Stimulated activated effector memory CD8-positive, alpha-beta T cell treated with anti-CD3 and anti-CD28 coated beads, Interleukin-12 subunit alpha, Interleukin-12 subunit beta, amount 100 ng/mL, for 72 hours (primary cell): Measurements from ENCODE around the gene ENOPH1.
"Not testable (repeated sequence)": the region's sequence is repeated elsewhere in the genome, so short reads cannot be mapped to it uniquely, and the experiment has no call there.

Experiments
- ATAC-seq: fragments of 150-1000 bp; cut with Tn5 transposase; 2 replicates; pipeline ENCODE4 v1.10.0; 2021
- DNase-seq, 2 donors: peaks; one replicate each; pipeline ENCODE4 v3.0.0; 2021 to 2022; ENCODE audit warnings: low spot score in 2 of 2
- H3K27ac Mint-ChIP-seq: one replicate; pipeline ENCODE4 v1.8.0; 2022; ENCODE audit warnings: mild to moderate bottlenecking, mixed read lengths
- H3K36me3 Mint-ChIP-seq: one replicate; pipeline ENCODE4 v1.8.0; 2022; ENCODE audit warnings: mild to moderate bottlenecking, mixed read lengths
- H3K4me1 Mint-ChIP-seq: one replicate; pipeline ENCODE4 v1.8.0; 2022; ENCODE audit warnings: mixed read lengths
- H3K4me3 Mint-ChIP-seq: one replicate; pipeline ENCODE4 v1.8.0; 2022; ENCODE audit warnings: mild to moderate bottlenecking, mixed read lengths
- H3K9me3 Mint-ChIP-seq: one replicate; pipeline ENCODE4 v1.8.0; 2022; ENCODE audit warnings: mixed read lengths

ENOPH1 gene

GRCh38 chr4:82436780-82437179 lies 6.4 kb downstream of the ENOPH1 start:
- Mint-ChIP-seq H3K4me1 (peaks cover 70% of the 10 kb centered on the region), H3K9me3 (no peaks in the 10 kb centered on the region), H3K36me3 (peaks cover 63% of the 10 kb centered on the region), H3K27ac (no peak overlapping the region), H3K4me3 (no peak overlapping the region)
- DNase-seq: peak in 1 of 2 donors; percentile 13
- no peak for ATAC-seq

GRCh38 chr4:82437285-82438005 lies 7.1 kb downstream of the ENOPH1 start:
- ATAC-seq (no peak), DNase-seq (peak in 1 of 2 donors; percentile 30)
- H3K4me1 Mint-ChIP-seq: peaks cover 70% of the 10 kb centered on the region
- no peak overlapping the region for H3K4me3 Mint-ChIP-seq
- no peaks in the 10 kb centered on the region for H3K9me3 Mint-ChIP-seq
- peaks cover 62% of the 10 kb centered on the region for H3K36me3 Mint-ChIP-seq
- peak overlapping the region; percentile 58 for H3K27ac Mint-ChIP-seq

GRCh38 chr4:82439088-82439487 lies 8.7 kb downstream of the ENOPH1 start:
- no peaks in the 10 kb centered on the region for H3K9me3 Mint-ChIP-seq
- H3K27ac Mint-ChIP-seq: peak overlapping the region; percentile 37
- DNase-seq: peak in 1 of 2 donors; percentile 17
- H3K4me3 Mint-ChIP-seq: no peak overlapping the region
- H3K4me1 Mint-ChIP-seq: peaks cover 56% of the 10 kb centered on the region
- peaks cover 66% of the 10 kb centered on the region for H3K36me3 Mint-ChIP-seq
- no peak for ATAC-seq

DNA sequence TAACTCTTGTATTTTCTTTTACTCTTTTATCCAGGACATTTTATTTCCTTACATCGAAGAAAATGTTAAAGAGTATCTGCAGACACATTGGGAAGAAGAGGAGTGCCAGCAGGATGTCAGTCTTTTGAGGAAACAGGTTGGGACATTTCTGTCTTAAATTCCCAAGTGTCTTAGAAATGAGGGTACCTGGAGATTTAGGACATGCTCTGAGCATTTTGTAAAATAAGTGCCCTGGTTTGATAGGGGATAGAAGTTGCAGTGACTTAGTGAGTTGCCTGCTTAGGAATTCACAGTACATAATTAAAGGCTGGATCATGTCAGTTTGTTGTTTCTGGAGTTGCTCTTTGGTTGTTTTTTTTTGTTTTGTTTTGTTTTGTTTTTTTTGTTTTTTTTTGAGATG lies 17.5 kb downstream of the ENOPH1 start:
- Mint-ChIP-seq H3K36me3 (peaks cover 74% of the 10 kb centered on the region), H3K4me3 (no peak overlapping the region), H3K9me3 (no peaks in the 10 kb centered on the region), H3K27ac (peak overlapping the region; percentile 50), H3K4me1 (peaks cover 7% of the 10 kb centered on the region)
- no peak for DNase-seq
- no peak for ATAC-seq

DNA sequence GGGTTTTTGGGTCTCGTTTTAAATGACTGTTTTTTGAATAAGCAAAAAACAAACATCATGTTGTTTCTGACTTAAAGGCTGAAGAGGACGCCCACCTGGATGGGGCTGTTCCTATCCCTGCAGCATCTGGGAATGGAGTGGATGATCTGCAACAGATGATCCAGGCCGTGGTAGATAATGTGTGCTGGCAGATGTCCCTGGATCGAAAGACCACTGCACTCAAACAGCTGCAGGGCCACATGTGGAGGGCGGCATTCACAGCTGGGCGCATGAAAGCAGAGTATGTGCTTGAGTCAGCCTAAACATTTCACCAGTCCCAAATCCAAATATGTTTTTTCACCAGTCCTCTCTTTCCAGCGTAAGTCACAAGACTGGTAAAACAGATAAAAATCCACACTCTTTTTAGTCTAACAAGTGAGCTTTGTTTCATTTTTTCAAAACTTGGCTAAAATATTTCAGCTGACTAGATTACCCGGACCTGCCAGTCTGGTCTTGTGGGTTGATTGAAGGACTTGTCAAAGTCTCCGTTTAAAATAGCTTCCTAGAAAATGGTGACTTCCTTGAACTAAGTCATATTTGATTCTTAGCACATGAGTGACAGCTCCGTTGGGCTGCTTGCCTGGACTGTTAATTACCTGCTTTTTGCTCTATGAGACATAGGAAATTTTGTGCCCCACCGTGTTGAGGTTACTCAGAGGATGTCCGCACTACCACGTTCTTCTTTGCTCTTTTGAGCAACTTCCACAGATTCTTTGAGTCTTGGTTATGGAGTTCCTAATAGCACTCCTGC lies 20.8 kb downstream of the ENOPH1 start:
- H3K27ac Mint-ChIP-seq: no peak overlapping the region
- H3K4me1 Mint-ChIP-seq: peaks cover 7% of the 10 kb centered on the region
- ATAC-seq: no peak
- DNase-seq: no peak
- H3K4me3 Mint-ChIP-seq: no peak overlapping the region
- peaks cover 94% of the 10 kb centered on the region for H3K36me3 Mint-ChIP-seq
- H3K9me3 Mint-ChIP-seq: no peaks in the 10 kb centered on the region

- no peak overlapping the region for H3K27ac Mint-ChIP-seq
- no peak overlapping the region for H3K4me3 Mint-ChIP-seq
- peaks cover 100% of the 10 kb centered on the region for H3K36me3 Mint-ChIP-seq
- H3K4me1 Mint-ChIP-seq: peaks cover 7% of the 10 kb centered on the region
- DNase-seq: no peak
- H3K9me3 Mint-ChIP-seq: no peaks in the 10 kb centered on the region
- ATAC-seq: no peak
Observed at GRCh38 chr4:82452026-82452425, 21.6 kb downstream of the ENOPH1 start.

DNA sequence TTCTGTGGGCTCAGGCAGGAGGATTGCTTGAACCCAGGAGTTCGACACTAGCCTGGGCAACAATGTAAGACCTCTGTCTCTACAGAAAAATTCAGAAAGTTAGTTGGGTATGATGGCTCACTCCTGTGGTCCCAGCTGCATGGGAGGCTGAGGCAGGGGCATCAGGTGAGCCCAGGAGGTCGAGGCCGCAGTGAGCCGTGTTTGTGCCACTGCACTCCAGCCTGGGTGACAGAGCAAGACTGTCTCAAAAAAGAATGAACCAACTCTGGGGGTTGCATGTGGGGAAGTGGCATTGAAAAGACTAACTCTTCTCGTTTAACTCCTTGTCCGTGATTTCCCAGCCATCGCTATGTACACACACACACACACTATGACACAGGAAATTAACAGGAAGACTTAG lies 26.9 kb downstream of the ENOPH1 start:
- no peak for ATAC-seq
- DNase-seq: no peak
- no peaks in the 10 kb centered on the region for H3K9me3 Mint-ChIP-seq
- H3K4me1 Mint-ChIP-seq: no peaks in the 10 kb centered on the region
- H3K4me3 Mint-ChIP-seq: no peak overlapping the region
- peaks cover 98% of the 10 kb centered on the region for H3K36me3 Mint-ChIP-seq
- peak overlapping the region; percentile 56 for H3K27ac Mint-ChIP-seq

DNA sequence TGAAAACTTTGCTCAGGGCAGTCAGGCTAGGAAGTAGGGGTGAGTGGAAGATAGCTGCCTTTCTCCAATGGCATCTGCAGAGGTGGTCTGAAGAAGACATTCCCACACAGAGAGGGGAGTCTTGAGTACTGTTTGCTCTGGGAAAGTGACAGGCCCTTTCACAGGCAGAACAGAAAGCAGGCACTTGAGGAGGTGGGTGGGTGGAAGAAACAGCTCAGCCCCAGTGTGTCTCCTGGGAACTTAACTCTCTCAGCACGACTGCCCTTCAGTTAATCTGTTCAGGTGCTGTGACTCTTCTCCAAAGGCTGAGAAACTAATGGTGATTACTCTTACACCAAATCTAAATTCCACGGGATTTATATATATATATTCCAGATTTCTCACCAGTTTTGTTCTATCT lies 28.3 kb downstream of the ENOPH1 start:
- Mint-ChIP-seq H3K27ac (no peak overlapping the region), H3K9me3 (no peaks in the 10 kb centered on the region), H3K4me3 (no peak overlapping the region), H3K4me1 (no peaks in the 10 kb centered on the region), H3K36me3 (peaks cover 98% of the 10 kb centered on the region)
- no peak for DNase-seq
- no peak for ATAC-seq

- H3K36me3 Mint-ChIP-seq: peaks cover 76% of the 10 kb centered on the region
- H3K4me1 Mint-ChIP-seq: no peaks in the 10 kb centered on the region
- no peaks in the 10 kb centered on the region for H3K9me3 Mint-ChIP-seq
- DNase-seq: no peak
- no peak overlapping the region for H3K27ac Mint-ChIP-seq
- ATAC-seq: no peak
- H3K4me3 Mint-ChIP-seq: no peak overlapping the region
Observed at GRCh38 chr4:82461710-82462109, 31.3 kb downstream of the ENOPH1 start.

- no peak overlapping the region for H3K27ac Mint-ChIP-seq
- H3K4me3 Mint-ChIP-seq: no peak overlapping the region
- peaks cover 69% of the 10 kb centered on the region for H3K36me3 Mint-ChIP-seq
- H3K9me3 Mint-ChIP-seq: no peaks in the 10 kb centered on the region
- ATAC-seq (peak; percentile 75), DNase-seq (peak; percentile 75 to 92)
- no peaks in the 10 kb centered on the region for H3K4me1 Mint-ChIP-seq
Observed at GRCh38 chr4:82462415-82462831, 32.0 kb downstream of the ENOPH1 start.

- peak overlapping the region; percentile 77 for H3K27ac Mint-ChIP-seq
- peaks cover 61% of the 10 kb centered on the region for H3K36me3 Mint-ChIP-seq
- no peaks in the 10 kb centered on the region for H3K9me3 Mint-ChIP-seq
- no peak overlapping the region for H3K4me3 Mint-ChIP-seq
- ATAC-seq (no peak), DNase-seq (no peak)
- H3K4me1 Mint-ChIP-seq: no peaks in the 10 kb centered on the region
Observed at GRCh38 chr4:82463221-82463620, 32.8 kb downstream of the ENOPH1 start.

DNA sequence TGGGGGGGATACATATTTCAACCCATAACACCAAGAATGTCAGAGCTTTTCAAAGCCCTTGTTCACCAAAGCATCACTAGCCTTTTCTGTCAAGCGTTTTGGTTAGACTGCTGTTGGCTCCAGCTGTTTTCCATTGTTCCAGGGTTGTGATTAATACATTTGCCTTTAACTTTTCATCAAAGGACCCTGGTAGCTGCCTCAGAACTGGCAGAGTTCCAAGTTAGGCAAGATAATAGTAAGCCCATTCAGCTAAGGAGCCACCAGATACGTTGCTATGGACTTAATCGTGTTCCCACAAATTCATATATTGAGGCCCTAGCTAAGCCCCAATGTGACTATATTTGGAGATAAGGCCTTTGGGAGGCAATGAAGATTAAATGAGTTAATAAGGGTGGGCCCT lies 37.1 kb downstream of the ENOPH1 start:
- Mint-ChIP-seq H3K27ac (no peak overlapping the region), H3K4me1 (no peaks in the 10 kb centered on the region), H3K36me3 (peaks cover 20% of the 10 kb centered on the region), H3K4me3 (no peak overlapping the region), H3K9me3 (no peaks in the 10 kb centered on the region)
- DNase-seq (no peak), ATAC-seq (no peak)

DNA sequence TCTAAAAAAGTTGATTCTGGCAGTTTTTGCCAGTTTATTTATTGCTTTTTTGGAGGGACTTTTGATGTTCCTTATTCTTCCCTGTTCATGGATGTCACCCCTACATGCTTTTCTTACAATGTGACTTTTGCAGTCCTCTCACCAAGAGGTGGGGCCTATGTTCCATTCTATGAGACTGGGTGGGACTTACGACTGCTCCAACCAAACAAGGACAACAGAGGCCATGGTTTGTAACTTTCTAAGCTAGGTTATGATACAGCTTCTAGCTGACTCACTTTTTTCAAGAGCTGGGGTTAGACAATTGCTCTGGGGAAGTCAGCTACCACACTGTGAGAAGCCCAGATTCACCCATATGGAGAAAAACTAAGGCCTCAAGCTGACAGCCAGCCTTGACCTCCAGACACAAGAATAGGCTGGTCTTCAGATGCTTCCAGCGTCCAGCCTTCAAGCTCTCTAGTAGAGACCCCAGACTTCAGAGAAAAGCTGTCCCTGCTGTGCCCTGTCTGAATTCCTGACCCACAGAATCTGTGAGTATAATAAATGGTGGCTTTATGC lies 39.5 kb downstream of the ENOPH1 start:
- Mint-ChIP-seq H3K4me1 (no peaks in the 10 kb centered on the region), H3K27ac (no peak overlapping the region), H3K9me3 (no peaks in the 10 kb centered on the region), H3K4me3 (no peak overlapping the region), H3K36me3 (no peaks in the 10 kb centered on the region)
- DNase-seq (no peak), ATAC-seq (peak; percentile 39)

DNA sequence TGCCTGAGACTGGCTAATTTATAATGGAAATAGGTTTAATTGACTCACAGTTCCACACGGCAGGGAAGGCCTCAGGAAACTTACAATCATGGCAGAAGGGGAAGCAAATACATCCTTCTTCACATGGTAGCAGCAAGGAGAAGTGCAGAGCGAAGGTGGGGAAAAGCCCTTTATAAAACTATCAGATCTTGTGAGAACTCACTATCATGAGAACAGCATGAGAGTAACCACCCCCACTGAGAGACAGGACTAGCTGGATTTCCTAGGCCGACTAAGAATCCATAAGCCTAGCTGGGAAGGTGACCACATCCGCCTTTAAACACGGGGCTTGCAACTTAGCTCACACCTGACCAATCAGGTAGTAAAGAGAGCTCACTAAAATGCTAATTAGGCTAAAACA lies 42.7 kb downstream of the ENOPH1 start:
- peak overlapping the region; percentile 36 for H3K27ac Mint-ChIP-seq
- H3K36me3 Mint-ChIP-seq, DNase-seq, H3K4me1 Mint-ChIP-seq, H3K4me3 Mint-ChIP-seq, H3K9me3 Mint-ChIP-seq, ATAC-seq: not testable (repeated sequence)

DNA sequence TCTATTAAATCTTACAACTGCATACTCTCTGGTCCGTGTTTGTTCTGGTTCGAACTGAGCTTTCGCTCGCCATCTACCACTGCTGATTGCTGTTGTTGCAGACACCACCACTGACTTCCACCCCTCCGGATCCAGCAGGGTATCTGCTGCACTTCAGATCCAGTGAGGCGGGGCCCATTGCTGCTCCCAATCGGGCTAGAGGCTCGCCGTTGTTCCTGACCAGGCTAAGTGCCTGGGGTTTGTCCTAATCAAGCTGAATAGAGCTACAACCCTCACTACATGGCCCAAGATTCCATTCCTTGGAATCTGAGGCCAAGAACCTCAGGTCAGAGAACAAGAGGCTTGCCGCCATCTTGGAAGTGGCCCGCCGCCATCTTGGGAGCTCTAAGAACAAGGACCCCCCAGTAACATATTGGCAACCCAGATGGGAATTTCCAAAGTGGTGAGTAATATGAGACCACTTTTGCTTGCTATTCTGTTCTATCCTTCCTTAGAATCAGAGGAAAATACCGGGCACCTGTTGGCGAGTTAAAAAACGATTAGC lies 43.3 kb downstream of the ENOPH1 start:
- no peak overlapping the region for H3K4me3 Mint-ChIP-seq
- no peaks in the 10 kb centered on the region for H3K36me3 Mint-ChIP-seq
- no peak overlapping the region for H3K27ac Mint-ChIP-seq
- no peak for DNase-seq
- no peaks in the 10 kb centered on the region for H3K4me1 Mint-ChIP-seq
- ATAC-seq: no peak
- no peaks in the 10 kb centered on the region for H3K9me3 Mint-ChIP-seq
